HG03108 (cell line): ENCODE results near the gene FOXJ3.
"Not testable (repeated sequence)": the region's sequence is repeated elsewhere in the genome, so short reads cannot be mapped to it uniquely, and the experiment has no call there.

Experiments
- ATAC-seq: cut with Tn5 transposase; IDR thresholded peaks from one replicate; pipeline ENCODE4 v1.9.1; 2021; ENCODE audit warnings: moderate library complexity; ENCODE audit not compliant: unreplicated experiment

The FOXJ3 gene

GRCh38 chr1:42259059-42259738 lies 75.8 kb downstream of the FOXJ3 start:
- ATAC-seq = no peak

GRCh38 chr1:42258218-42258617 lies 76.8 kb downstream of the FOXJ3 start:
- ATAC-seq = no peak

- no peak for ATAC-seq
Measured at GRCh38 chr1:42251042-42251441, 84.0 kb downstream of the FOXJ3 start.

- ATAC-seq = no peak
Measured at GRCh38 chr1:42250164-42250563, 84.9 kb downstream of the FOXJ3 start.

- no peak for ATAC-seq
Measured at GRCh38 chr1:42240966-42241755, 93.9 kb downstream of the FOXJ3 start.

- no peak for ATAC-seq
Measured at GRCh38 chr1:42239555-42239954, 95.5 kb downstream of the FOXJ3 start.

GRCh38 chr1:42239041-42239440 lies 96.0 kb downstream of the FOXJ3 start:
- ATAC-seq = no peak

- no peak for ATAC-seq
Measured at GRCh38 chr1:42231253-42231652, 103.8 kb downstream of the FOXJ3 start.

GRCh38 chr1:42228938-42229337 lies 106.1 kb downstream of the FOXJ3 start:
- ATAC-seq = no peak

GRCh38 chr1:42223036-42223435 lies 112.0 kb downstream of the FOXJ3 start:
- ATAC-seq = no peak

GRCh38 chr1:42221952-42222606 lies 113.0 kb downstream of the FOXJ3 start:
- ATAC-seq = no peak

- ATAC-seq = no peak
Measured at GRCh38 chr1:42221456-42221855, 113.6 kb downstream of the FOXJ3 start.

- ATAC-seq = no peak
Measured at GRCh38 chr1:42219627-42220026, 115.4 kb downstream of the FOXJ3 start.

GRCh38 chr1:42214447-42214871 lies 120.6 kb downstream of the FOXJ3 start:
- ATAC-seq = no peak

GRCh38 chr1:42211224-42211623 lies 123.8 kb downstream of the FOXJ3 start:
- no peak for ATAC-seq

GRCh38 chr1:42210421-42211133 lies 124.5 kb downstream of the FOXJ3 start:
- ATAC-seq = no peak

GRCh38 chr1:42209526-42210251 lies 125.3 kb downstream of the FOXJ3 start:
- no peak for ATAC-seq

- not testable (repeated sequence) for ATAC-seq
Measured at GRCh38 chr1:42206930-42207329, 128.1 kb downstream of the FOXJ3 start.

- no peak for ATAC-seq
Measured at GRCh38 chr1:42206164-42206563, 128.9 kb downstream of the FOXJ3 start.

- ATAC-seq = no peak
Measured at GRCh38 chr1:42201986-42202385, 133.0 kb downstream of the FOXJ3 start.

- no peak for ATAC-seq
Measured at GRCh38 chr1:42198251-42198650, 136.8 kb downstream of the FOXJ3 start.
